AML-193 (cell line): ENCODE data around the gene UPK3BL2.
"Not testable (repeated sequence)": the region's sequence is repeated elsewhere in the genome, so short reads cannot be mapped to it uniquely, and the experiment has no call there.

Experiments
- DNase-seq, 2 experiments: peaks; one replicate each; lab custom pipeline; 2025; lab: John Stamatoyannopoulos, UW

UPK3BL2 gene

DNA sequence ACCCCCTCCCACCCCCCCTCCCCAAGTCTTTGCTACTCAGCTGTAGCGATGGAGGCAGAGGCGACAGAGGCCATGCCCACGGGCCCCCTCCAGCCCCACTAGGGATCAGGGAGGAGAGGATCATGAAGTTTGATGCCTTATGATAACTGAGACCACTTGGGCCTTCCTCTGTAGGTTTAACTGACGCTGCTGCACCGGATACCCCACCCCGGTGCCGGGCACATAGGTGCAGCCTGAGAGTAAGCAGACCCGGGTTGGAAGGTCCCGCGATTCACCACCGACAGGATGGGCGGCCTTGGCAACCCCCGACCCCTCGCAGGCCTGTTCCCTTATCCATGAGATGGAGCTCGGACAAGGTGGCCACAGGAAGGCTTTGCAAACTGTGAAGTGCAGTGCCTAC is 49.5 kb downstream of the UPK3BL2 start:
- not testable (repeated sequence) for DNase-seq

DNA sequence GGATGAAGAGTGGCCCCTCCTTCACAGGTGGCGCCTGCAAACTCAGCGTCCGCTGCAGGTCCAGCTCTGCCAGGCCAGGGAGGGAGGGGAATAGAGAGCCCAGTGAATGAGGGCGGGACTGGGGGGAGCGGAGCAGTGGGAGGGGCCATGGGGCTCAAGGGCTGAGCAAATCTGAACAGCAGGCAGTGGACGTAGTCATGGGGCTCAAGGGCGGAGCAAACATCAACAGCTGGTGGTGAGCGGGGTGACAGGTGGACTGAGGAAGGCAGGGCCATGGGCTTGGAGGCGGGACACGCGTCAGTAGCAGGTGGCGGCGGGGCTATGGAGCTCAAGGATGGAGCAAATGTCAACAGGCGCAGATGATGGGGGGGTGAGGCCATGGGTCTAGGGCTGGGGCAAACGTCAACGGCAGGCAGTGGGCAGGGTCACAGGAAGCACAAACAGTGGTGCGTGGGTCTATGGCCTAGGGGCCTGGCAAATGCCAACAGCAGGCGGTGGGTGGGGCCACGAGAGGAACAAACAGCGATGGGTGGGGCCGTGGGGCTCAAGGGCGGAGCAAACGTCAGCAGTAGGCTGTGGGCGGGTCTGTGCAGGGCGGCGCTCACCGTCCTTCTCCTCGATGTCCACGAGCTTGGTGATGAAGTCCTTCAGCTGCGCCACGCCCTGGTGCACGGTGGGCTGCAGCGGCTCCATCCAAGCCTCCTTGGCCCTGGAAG is 50.1 kb downstream of the UPK3BL2 start:
- DNase-seq, result not testable (repeated sequence)

DNA sequence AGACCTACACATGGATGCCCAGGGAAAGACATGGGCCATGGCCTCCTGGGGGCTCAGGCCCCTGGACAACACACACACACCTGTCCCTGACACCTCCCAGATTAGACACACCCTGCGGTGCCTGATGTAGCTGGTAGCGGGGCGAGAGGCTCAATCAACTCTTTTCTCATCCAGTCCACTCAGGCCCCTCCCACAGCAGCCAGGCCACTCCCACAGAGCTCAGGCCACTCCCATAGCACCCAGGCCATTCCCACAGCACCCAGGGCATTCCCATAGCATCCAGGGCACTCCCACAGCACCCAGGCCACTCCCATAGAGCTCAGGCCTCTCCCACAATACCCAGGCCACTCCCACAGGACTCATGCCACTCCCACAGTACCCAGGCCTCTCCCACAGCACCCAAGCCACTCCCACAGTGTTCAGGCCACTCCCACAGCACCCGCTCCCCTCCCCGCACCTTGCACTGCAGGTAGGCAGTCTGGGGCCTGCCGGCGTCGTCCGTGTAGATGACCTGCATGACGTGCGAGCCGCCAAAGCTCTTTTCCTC is 52.9 kb downstream of the UPK3BL2 start:
- DNase-seq, result not testable (repeated sequence)
